HG02970 (cell line): ENCODE measurements around the gene BLNK.

ENCODE experiments used
- ATAC-seq: cut with Tn5 transposase; IDR thresholded peaks from one replicate; pipeline ENCODE4 v1.9.1; 2021; ENCODE audit warnings: mild to moderate bottlenecking, moderate library complexity, moderate number of reproducible peaks; ENCODE audit not compliant: unreplicated experiment, low FRiP score

The BLNK gene

DNA sequence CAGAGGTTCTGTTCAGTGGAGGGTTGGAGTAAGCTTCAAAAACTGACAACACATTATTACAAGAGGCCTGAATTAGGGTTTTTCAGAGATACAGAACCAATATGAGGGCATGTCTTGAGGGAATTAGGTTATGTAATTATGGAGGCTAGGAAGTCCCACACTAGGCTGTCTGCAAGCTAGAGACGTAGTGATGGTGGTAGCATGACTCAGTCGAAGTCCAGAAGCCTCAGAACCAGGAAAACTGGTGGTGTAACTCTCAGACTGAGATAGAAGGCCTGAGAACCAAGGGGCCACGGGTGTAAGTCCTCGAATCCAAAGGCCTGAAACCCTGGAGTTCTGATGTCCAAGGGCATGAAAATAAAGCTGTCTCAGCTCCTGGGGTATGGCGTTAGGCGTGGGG, 105.6 kb downstream of the BLNK start:
- ATAC-seq = no peak

DNA sequence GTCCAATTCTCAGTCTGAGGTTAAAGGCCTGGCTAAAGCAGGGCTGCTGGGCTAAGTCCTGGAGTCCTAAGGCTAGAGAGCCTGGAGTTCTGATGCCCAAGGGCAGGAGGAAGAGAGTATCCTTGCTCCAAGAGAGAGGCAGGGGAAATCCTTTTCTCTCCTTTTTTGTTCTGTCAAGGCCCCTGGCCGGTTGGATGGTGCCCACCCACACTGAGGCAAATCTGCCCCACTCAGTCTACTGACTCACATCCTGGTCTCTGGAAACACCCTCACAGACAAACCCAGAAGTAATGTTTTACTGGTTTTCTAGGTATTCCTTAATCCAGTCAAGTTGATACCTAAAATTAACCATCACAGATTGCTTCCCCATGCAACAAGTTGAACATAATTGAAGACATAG, 118.3 kb downstream of the BLNK start:
- no peak for ATAC-seq

GRCh38 chr10:96152437-96152836, 118.9 kb downstream of the BLNK start:
- no peak for ATAC-seq
